GM12891 (cell line): Measurements from ENCODE around the gene CCDC159.

Experiments
- POLR2A ChIP-seq: IDR thresholded peaks from 2 replicates; pipeline ENCODE4 v1.6.1; 2011; ENCODE audit warnings: low read depth, low read length, control low read depth
- POLR2AphosphoS5 ChIP-seq: IDR thresholded peaks from 2 replicates; pipeline ENCODE4 v1.6.1; 2011; ENCODE audit warnings: low read depth, low read length, control low read depth
- POU2F2 ChIP-seq: IDR thresholded peaks from 2 replicates; pipeline ENCODE4 v1.6.1; 2011; ENCODE audit warnings: low read depth, mild to moderate bottlenecking, control low read depth, low read length, moderate library complexity
- TAF1 ChIP-seq: IDR thresholded peaks from 2 replicates; pipeline ENCODE4 v1.6.1; 2011; ENCODE audit warnings: low read depth, low read length, control low read depth

DNA sequence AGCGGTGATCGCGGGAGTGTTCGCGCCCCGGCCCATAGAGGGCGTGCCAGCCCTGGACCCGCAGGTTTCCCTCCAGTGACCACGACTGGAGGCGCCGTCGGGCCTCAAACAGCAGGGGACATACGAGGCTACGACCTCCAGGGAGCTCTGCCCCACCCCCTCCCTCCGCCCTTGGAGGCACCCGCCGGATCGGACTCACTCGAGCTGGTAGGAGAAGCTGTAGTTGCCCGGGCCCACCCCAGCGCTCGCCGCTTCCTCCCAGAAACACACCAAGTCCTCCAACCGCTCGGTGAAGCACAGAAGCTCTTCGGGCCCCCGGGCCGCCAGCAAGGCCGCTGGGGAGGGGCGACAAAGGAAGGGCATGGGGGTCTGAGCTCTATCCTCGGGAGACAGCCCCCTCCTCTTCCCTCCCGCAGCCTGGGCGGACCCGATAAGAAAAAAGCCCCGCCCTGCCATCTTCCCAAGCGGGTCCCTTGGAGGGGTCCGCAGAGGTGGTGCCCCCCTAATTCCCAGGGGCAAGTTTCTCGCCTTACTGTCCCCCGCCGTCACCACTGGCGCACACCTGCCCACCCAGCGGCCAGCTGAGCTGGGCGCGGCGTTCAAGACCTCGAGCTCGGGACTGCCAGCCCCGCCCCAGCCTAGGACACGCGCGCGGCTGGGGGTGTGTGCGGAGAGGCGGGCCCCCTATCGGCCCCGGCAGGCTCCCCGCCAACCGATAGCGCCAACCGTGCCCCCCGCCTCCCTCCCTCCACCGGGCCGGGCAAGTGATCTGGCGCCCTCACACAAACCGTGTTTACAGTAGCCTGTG lies 36.8 kb downstream of the CCDC159 start:
- TF ChIP-seq POLR2AphosphoS5 (no peak), POLR2A (no peak), TAF1 (no peak), POU2F2 (no peak)
